Upper lobe of right lung (tissue), 1 donor: ENCODE results near the gene NPAS3. TPM values are rescaled to one million over a fixed set of nuclear protein-coding genes. Genes with fewer than 3 reads are reported as not detected.

Source experiments
- ATAC-seq: fragments of 200-7000 bp; cut with Tn5 transposase; one replicate; pipeline ENCODE4 v1.9.1; 2020; ENCODE audit warnings: mild to moderate bottlenecking, moderate library complexity
- DNase-seq: peaks from one replicate; pipeline ENCODE4 v3.0.0-alpha.2; 2020
- H3K27ac ChIP-seq: fragments of 200-600 bp; one replicate; pipeline ENCODE4 v1.8.0; 2022
- H3K27me3 ChIP-seq: fragments of 200-600 bp; one replicate; pipeline ENCODE4 v1.8.0; 2022; ENCODE audit warnings: mild to moderate bottlenecking
- H3K36me3 ChIP-seq: fragments of 200-600 bp; one replicate; pipeline ENCODE4 v1.8.0; 2022
- H3K4me1 ChIP-seq: fragments of 200-600 bp; one replicate; pipeline ENCODE4 v1.8.0; 2022
- H3K4me3 ChIP-seq: fragments of 200-600 bp; one replicate; pipeline ENCODE4 v1.8.0; 2022; ENCODE audit warnings: mild to moderate bottlenecking
- H3K9me3 ChIP-seq: fragments of 200-600 bp; one replicate; pipeline ENCODE4 v1.8.0; 2022
- CTCF ChIP-seq: fragments of 200-600 bp; IDR thresholded peaks from one replicate; pipeline ENCODE4 v1.8.0; 2022; ENCODE audit warnings: antibody characterized with exemption
- intact Hi-C: fragments of 100-400 bp; cut with DNase I; formaldehyde crosslinking; loops from one replicate; pipeline ENCODE4 v1.11.0; 2022
- total RNA-seq: library from RNA; stranded (reverse); fragmentation: NEBNext Ultra II Directional; extraction: Animal tissue kit (Norgen Biotek cat#: 25700); gene quantifications from one replicate; pipeline ENCODE4 v1.2.1, GENCODE V29; 2021
- donor health status: DM: no; HTN: yes; CAD: no; lungs with severe emphysema.

Gene NPAS3
- total RNA-seq, 1 donor from 2014 or later = 1.2 TPM

DNA sequence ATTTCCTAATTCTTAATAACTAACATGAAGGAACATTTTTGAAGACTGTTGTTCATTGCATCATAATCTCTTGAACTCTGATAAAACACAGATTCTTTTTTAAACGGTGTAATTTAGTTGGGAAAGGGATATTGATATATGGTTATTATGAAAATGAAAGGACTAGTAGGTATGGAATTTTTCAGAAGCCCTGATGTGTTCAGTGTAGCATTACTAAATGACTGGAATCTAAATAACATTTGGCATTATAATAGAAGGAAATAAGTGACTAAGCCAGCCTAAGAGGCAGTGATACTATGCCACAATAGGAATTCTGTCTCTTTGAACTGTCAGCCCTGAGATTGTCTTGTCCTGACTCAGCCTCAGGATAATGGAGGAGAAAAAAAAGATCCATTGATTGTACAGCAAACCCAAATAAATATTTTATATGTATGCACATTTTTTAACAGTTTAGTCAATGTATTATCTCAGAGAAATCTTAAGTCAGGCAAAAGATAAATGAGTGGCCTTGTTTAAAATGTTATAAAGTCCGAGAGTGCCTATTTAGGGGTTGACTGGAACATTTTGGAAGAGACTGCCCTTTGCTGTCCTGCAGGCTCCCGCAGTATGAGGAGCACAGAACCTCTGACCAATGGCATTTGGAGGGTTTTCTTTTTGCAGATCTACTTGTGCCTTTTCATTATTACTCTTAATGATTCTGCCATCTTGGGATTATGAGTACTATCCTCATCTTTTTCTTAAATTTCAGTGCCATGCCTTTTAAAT, 741.0 kb downstream of the NPAS3 start:
- no peaks in the 10 kb centered on the region for H3K36me3 ChIP-seq
- no peak for ATAC-seq
- TF ChIP-seq CTCF = no peak

DNA sequence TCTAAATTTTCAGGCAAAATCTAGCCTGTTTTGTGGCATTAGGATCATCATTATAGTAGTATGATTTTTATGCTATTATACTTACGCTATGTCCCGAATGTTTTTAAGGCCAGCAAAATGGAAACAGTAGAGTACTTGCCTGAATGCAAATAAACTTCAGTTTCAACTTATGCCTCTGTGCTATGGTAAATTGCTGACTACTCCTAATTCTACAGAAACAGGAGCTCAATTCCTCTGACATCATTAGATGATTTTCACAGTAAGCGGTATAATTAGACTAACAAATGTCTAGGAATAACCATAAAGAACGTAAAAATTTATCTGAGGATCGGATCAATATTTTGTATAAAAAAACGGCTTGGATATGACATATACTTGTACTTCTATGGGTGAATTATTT, 742.2 kb downstream of the NPAS3 start:
- no peak overlapping the region for H3K27ac ChIP-seq
- intact Hi-C loops = no loop called here
- DNase-seq = no peak
- H3K4me1 ChIP-seq = no peaks in the 10 kb centered on the region
- H3K36me3 ChIP-seq = no peaks in the 10 kb centered on the region
- TF ChIP-seq CTCF = no peak
- H3K4me3 ChIP-seq = no peak overlapping the region
- H3K27me3 ChIP-seq = no peaks in the 10 kb centered on the region
- ATAC-seq = no peak
- H3K9me3 ChIP-seq = no peaks in the 10 kb centered on the region

More for the DNA sequence above, 741.0 kb downstream of the NPAS3 start:
- no peaks in the 10 kb centered on the region for H3K9me3 ChIP-seq
- H3K4me1 ChIP-seq = no peaks in the 10 kb centered on the region
- H3K27ac ChIP-seq = no peak overlapping the region
- no peak for DNase-seq
- no peak overlapping the region for H3K4me3 ChIP-seq
- intact Hi-C loops = no loop called here
- no peaks in the 10 kb centered on the region for H3K27me3 ChIP-seq

DNA sequence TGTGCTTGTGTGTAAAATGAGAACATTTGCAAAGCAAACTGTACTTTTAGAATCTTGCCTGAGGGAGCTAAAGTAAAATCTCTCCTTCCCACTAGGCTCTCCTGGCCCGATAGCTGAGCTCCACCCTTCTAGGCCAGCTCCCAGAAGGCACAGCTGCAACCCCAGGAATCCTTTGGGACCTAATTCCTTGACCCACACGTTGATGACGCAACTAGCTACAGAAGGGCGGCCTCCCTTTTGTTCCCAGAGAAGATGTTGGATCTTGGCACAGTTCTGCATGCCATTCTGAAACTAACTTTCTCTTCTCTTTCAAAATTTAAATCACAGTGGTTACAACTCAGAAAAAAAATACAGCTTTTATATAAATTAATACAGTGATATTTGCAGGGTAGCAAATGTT, 744.1 kb downstream of the NPAS3 start:
- intact Hi-C loops = no loop called here
- Histone ChIP-seq H3K4me3 (no peak overlapping the region), H3K27me3 (no peaks in the 10 kb centered on the region), H3K4me1 (no peaks in the 10 kb centered on the region), H3K36me3 (no peaks in the 10 kb centered on the region), H3K9me3 (no peaks in the 10 kb centered on the region), H3K27ac (no peak overlapping the region)
- ATAC-seq = peak; percentile 26
- TF ChIP-seq CTCF = no peak
- DNase-seq = no peak

DNA sequence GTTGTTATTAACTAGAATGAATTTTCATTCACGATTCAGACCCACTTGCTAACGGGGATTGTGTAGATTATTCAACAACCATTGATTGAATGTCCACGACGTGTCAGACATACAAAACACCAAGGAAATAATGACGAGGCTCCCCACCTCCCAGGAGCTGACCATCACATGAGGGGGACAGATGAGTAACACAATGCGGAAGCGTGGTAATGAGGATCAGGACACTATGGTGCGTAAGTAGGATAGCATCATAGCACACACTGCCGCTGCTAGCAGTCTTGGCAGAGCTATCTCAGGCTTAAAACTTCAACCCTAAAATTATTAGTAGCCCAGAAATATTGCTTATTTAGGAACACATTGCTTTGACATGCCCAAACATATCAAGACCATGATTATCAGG, 746.3 kb downstream of the NPAS3 start:
- no peak for DNase-seq
- no peaks in the 10 kb centered on the region for H3K4me1 ChIP-seq
- intact Hi-C loops = no loop called here
- no peaks in the 10 kb centered on the region for H3K36me3 ChIP-seq
- ATAC-seq = no peak
- H3K27me3 ChIP-seq = no peaks in the 10 kb centered on the region
- TF ChIP-seq CTCF = no peak
- H3K4me3 ChIP-seq = no peak overlapping the region
- no peaks in the 10 kb centered on the region for H3K9me3 ChIP-seq
- no peak overlapping the region for H3K27ac ChIP-seq

DNA sequence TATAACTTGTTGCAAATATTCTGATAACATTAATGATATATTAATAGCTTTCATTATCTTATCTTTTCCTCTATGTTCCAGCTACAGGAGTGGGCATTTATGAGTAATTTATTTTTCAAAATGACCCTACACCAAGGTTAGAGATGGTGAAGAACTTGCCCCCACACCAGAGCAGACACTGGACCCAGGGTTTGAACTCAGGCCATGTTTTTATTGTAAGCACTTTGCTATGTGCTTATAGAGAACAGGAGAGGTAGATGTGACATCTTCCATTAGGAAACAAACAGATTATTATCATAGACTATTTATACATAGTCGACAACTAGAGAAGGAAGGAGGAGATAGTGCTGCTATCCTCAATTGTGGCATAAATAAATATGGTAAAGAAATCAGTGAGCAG, 747.0 kb downstream of the NPAS3 start:
- no peak for ATAC-seq
- Histone ChIP-seq H3K4me3 (no peak overlapping the region), H3K36me3 (no peaks in the 10 kb centered on the region), H3K4me1 (no peaks in the 10 kb centered on the region), H3K27me3 (no peaks in the 10 kb centered on the region), H3K27ac (no peak overlapping the region), H3K9me3 (no peaks in the 10 kb centered on the region)
- intact Hi-C loops = no loop called here
- no peak for TF ChIP-seq CTCF
- no peak for DNase-seq

DNA sequence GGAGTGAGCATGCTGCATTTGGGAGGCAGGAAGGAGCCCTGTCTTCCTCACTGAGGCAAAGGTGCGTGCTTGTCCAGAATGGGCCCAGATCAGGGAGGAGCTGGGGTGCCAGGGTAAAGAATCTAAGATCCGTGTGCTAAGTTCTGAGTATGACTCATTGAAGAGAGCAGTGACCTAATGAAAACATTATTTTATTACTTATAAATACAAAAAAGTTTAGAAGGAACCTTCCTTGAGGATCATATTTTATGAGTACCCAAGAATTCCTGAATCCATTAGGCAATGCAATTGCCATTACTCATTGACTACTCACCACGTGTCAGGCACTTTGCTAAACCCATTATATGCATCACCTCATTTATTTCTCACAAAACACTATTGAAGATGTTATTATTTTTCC, 747.5 kb downstream of the NPAS3 start:
- no peaks in the 10 kb centered on the region for H3K36me3 ChIP-seq
- TF ChIP-seq CTCF = no peak
- no peak overlapping the region for H3K4me3 ChIP-seq
- intact Hi-C loops = no loop called here
- ATAC-seq = no peak
- H3K4me1 ChIP-seq = no peaks in the 10 kb centered on the region
- no peaks in the 10 kb centered on the region for H3K9me3 ChIP-seq
- no peaks in the 10 kb centered on the region for H3K27me3 ChIP-seq
- H3K27ac ChIP-seq = no peak overlapping the region
- DNase-seq = no peak
